Neuron (in vitro differentiated cells): ENCODE results near the gene C14orf180.

Experiments
- H2AFZ ChIP-seq: one replicate; pipeline ENCODE4 v1.6.1; 2013; ENCODE audit warnings: low read depth, mild to moderate bottlenecking, inconsistent platforms, low read length, moderate library complexity
- H3K27me3 ChIP-seq: one replicate; pipeline ENCODE4 v1.6.1; 2013; ENCODE audit warnings: low read length; ENCODE audit not compliant: insufficient read depth
- H3K36me3 ChIP-seq: one replicate; pipeline ENCODE4 v1.6.1; 2013; ENCODE audit warnings: low read length; ENCODE audit not compliant: insufficient read depth
- H3K4me1 ChIP-seq: one replicate; pipeline ENCODE4 v1.6.1; 2013; ENCODE audit warnings: low read length; ENCODE audit not compliant: insufficient read depth
- H3K4me3 ChIP-seq: 2 replicates; pipeline ENCODE4 v1.5.1; 2013; ENCODE audit warnings: mild to moderate bottlenecking, low read length, moderate library complexity
- H3K9me3 ChIP-seq: one replicate; pipeline ENCODE4 v1.6.1; 2013; ENCODE audit warnings: low read length

The C14orf180 gene

GRCh38 chr14:104561632-104562495, 17.7 kb upstream of the C14orf180 start:
- no peaks in the 10 kb centered on the region for H3K36me3 ChIP-seq
- peaks cover 64% of the 10 kb centered on the region for H3K27me3 ChIP-seq
- no peaks in the 10 kb centered on the region for H3K4me1 ChIP-seq
- no peak overlapping the region for H3K4me3 ChIP-seq
- no peaks in the 10 kb centered on the region for H3K9me3 ChIP-seq
- H2AFZ ChIP-seq, result no peak overlapping the region

GRCh38 chr14:104562606-104563005, 17.0 kb upstream of the C14orf180 start:
- H3K9me3 ChIP-seq, result no peaks in the 10 kb centered on the region
- H3K27me3 ChIP-seq, result peaks cover 67% of the 10 kb centered on the region
- H3K4me1 ChIP-seq, result no peaks in the 10 kb centered on the region
- H3K4me3 ChIP-seq, result no peak overlapping the region
- H2AFZ ChIP-seq, result no peak overlapping the region
- H3K36me3 ChIP-seq, result no peaks in the 10 kb centered on the region

- Histone ChIP-seq H3K27me3 (peaks cover 62% of the 10 kb centered on the region), H3K9me3 (no peaks in the 10 kb centered on the region), H3K4me1 (no peaks in the 10 kb centered on the region), H3K4me3 (no peak overlapping the region), H3K36me3 (no peaks in the 10 kb centered on the region), H2AFZ (no peak overlapping the region)
Observed at GRCh38 chr14:104563191-104563741, 16.3 kb upstream of the C14orf180 start.

- H3K27me3 ChIP-seq, result peaks cover 63% of the 10 kb centered on the region
- no peak overlapping the region for H2AFZ ChIP-seq
- H3K9me3 ChIP-seq, result no peaks in the 10 kb centered on the region
- no peak overlapping the region for H3K4me3 ChIP-seq
- no peaks in the 10 kb centered on the region for H3K4me1 ChIP-seq
- H3K36me3 ChIP-seq, result no peaks in the 10 kb centered on the region
Observed at GRCh38 chr14:104563742-104564615, 15.6 kb upstream of the C14orf180 start.

GRCh38 chr14:104564744-104565679, 14.6 kb upstream of the C14orf180 start:
- H3K36me3 ChIP-seq, result no peaks in the 10 kb centered on the region
- H3K4me3 ChIP-seq, result no peak overlapping the region
- H3K27me3 ChIP-seq, result peaks cover 65% of the 10 kb centered on the region
- H2AFZ ChIP-seq, result no peak overlapping the region
- no peaks in the 10 kb centered on the region for H3K4me1 ChIP-seq
- no peaks in the 10 kb centered on the region for H3K9me3 ChIP-seq

- Histone ChIP-seq H2AFZ (no peak overlapping the region), H3K36me3 (no peaks in the 10 kb centered on the region), H3K9me3 (no peaks in the 10 kb centered on the region), H3K27me3 (peaks cover 58% of the 10 kb centered on the region), H3K4me3 (no peak overlapping the region), H3K4me1 (no peaks in the 10 kb centered on the region)
Observed at GRCh38 chr14:104567141-104567956, 12.2 kb upstream of the C14orf180 start.

GRCh38 chr14:104567957-104568225, 11.7 kb upstream of the C14orf180 start:
- Histone ChIP-seq H3K4me1 (no peaks in the 10 kb centered on the region), H3K27me3 (peaks cover 54% of the 10 kb centered on the region), H3K4me3 (no peak overlapping the region), H3K36me3 (no peaks in the 10 kb centered on the region), H3K9me3 (no peaks in the 10 kb centered on the region), H2AFZ (no peak overlapping the region)

- no peaks in the 10 kb centered on the region for H3K36me3 ChIP-seq
- H3K27me3 ChIP-seq, result peaks cover 54% of the 10 kb centered on the region
- no peaks in the 10 kb centered on the region for H3K4me1 ChIP-seq
- no peak overlapping the region for H2AFZ ChIP-seq
- no peaks in the 10 kb centered on the region for H3K9me3 ChIP-seq
- H3K4me3 ChIP-seq, result no peak overlapping the region
Observed at GRCh38 chr14:104568620-104569019, 10.9 kb upstream of the C14orf180 start.

- Histone ChIP-seq H3K36me3 (no peaks in the 10 kb centered on the region), H3K4me3 (no peak overlapping the region), H2AFZ (no peak overlapping the region), H3K4me1 (no peaks in the 10 kb centered on the region), H3K27me3 (peaks cover 58% of the 10 kb centered on the region), H3K9me3 (no peaks in the 10 kb centered on the region)
Observed at GRCh38 chr14:104569435-104569834, 10.1 kb upstream of the C14orf180 start.

- peaks cover 2% of the 10 kb centered on the region for H3K4me1 ChIP-seq
- peaks cover 44% of the 10 kb centered on the region for H3K27me3 ChIP-seq
- no peak overlapping the region for H2AFZ ChIP-seq
- H3K4me3 ChIP-seq, result no peak overlapping the region
- no peaks in the 10 kb centered on the region for H3K9me3 ChIP-seq
- H3K36me3 ChIP-seq, result no peaks in the 10 kb centered on the region
Observed at GRCh38 chr14:104571246-104571645, 8.3 kb upstream of the C14orf180 start.

GRCh38 chr14:104572024-104572626, 7.4 kb upstream of the C14orf180 start:
- Histone ChIP-seq H2AFZ (no peak overlapping the region), H3K4me3 (no peak overlapping the region), H3K4me1 (peaks cover 2% of the 10 kb centered on the region), H3K36me3 (no peaks in the 10 kb centered on the region), H3K9me3 (no peaks in the 10 kb centered on the region), H3K27me3 (peaks cover 35% of the 10 kb centered on the region)
